ENCODE measurements around the gene ALAS1.

The ALAS1 gene

DNA sequence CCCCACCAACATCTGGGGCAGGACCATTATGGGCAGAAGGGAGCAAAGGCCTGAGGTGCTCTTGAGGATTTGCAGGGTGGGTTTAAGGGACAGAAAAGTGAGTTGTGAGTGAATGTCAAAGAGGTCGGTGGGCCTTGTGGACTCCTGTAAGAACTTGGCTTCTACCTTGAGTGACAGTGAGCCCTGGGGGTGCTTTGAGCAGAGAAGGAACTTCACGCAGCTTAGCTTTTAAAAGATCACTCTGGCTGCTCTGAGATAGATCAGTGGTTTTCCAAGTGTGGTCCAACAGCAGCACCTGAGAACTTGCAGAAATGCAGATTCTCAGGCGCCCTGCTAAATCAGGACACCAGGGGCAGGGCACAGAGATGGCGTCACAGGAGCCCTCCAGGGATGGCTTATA is 15.3 kb upstream of the ALAS1 start:
- no peak for DNase-seq (ENCODE audit: extremely low spot score)
- CTCF ChIA-PET = no interaction called here
- POLR2A ChIA-PET = no interaction called here
- TF ChIP-seq CTBP1 (IDR thresholded peaks at IDR 0.05; ENCODE audit: borderline replicate concordance) (no peak), ELF4 (IDR thresholded peaks at IDR 0.05) (no peak), SUZ12 (IDR thresholded peaks at IDR 0.05) (no peak), HDGF (IDR thresholded peaks at IDR 0.05; ENCODE audit: borderline replicate concordance) (no peak), SP1 (IDR thresholded peaks at IDR 0.05) (no peak)
- TF ChIP-seq, protein P1, sequence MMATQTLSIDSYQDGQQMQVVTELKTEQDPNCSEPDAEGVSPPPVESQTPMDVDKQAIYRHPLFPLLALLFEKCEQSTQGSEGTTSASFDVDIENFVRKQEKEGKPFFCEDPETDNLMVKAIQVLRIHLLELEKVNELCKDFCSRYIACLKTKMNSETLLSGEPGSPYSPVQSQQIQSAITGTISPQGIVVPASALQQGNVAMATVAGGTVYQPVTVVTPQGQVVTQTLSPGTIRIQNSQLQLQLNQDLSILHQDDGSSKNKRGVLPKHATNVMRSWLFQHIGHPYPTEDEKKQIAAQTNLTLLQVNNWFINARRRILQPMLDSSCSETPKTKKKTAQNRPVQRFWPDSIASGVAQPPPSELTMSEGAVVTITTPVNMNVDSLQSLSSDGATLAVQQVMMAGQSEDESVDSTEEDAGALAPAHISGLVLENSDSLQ (IDR thresholded peaks at IDR 0.05) = no peak

GRCh38 chr3:52183786-52184445 is 14.0 kb upstream of the ALAS1 start:
- DNase-seq (ENCODE audit: extremely low spot score) = no peak
- POLR2A ChIA-PET = interaction anchor here (0.9 to 1.0 kb wide), 2 partner anchors 13 to 30 kb away, joined by 3 to 4 read pairs; partner anchors contain the start of gene POC1A

GRCh38 chr3:52184690-52185089 is 13.3 kb upstream of the ALAS1 start:
- CTCF ChIA-PET = interaction anchor here (1.2 kb wide), 1 partner anchor 13 kb away, joined by 3 read pairs; no protein-coding TSS in a partner anchor
- no peak for DNase-seq (ENCODE audit: extremely low spot score)
- TF ChIP-seq TARDBP (IDR thresholded peaks at IDR 0.05) (no peak), ARNT (IDR thresholded peaks at IDR 0.05) (no peak), CTBP1 (IDR thresholded peaks at IDR 0.05; ENCODE audit: borderline replicate concordance) (no peak), L3MBTL2 (conservative IDR thresholded peaks at IDR 0.05) (no peak), ZNF384 (IDR thresholded peaks at IDR 0.05) (no peak), FOXK2 (IDR thresholded peaks at IDR 0.05) (no peak), FOXM1 (IDR thresholded peaks at IDR 0.05; ENCODE audit: borderline replicate concordance) (no peak), SP1 (IDR thresholded peaks at IDR 0.05) (no peak), NFRKB (IDR thresholded peaks at IDR 0.05) (no peak), LEF1 (IDR thresholded peaks at IDR 0.05; ENCODE audit: borderline replicate concordance) (no peak), HDGF (IDR thresholded peaks at IDR 0.05; ENCODE audit: borderline replicate concordance) (no peak), ELF4 (IDR thresholded peaks at IDR 0.05) (no peak), SUZ12 (IDR thresholded peaks at IDR 0.05) (no peak), BHLHE40 (IDR thresholded peaks at IDR 0.05; ENCODE audit: borderline replicate concordance) (no peak), FOXA1 (IDR thresholded peaks at IDR 0.05) (no peak)
- TF ChIP-seq, protein P1 (IDR thresholded peaks at IDR 0.05) = no peak
- POLR2A ChIA-PET = interaction anchor here (1.0 kb wide), 2 partner anchors 13 kb away, joined by 3 to 4 read pairs; no protein-coding TSS in a partner anchor

More at GRCh38 chr3:52183786-52184445, 14.0 kb upstream of the ALAS1 start:
- TF ChIP-seq FOXA1 (IDR thresholded peaks at IDR 0.05) = no peak
- TF ChIP-seq ARNT (IDR thresholded peaks at IDR 0.05) = no peak
- TF ChIP-seq LEF1 (IDR thresholded peaks at IDR 0.05; ENCODE audit: borderline replicate concordance) = no peak
- TF ChIP-seq TARDBP (IDR thresholded peaks at IDR 0.05) = no peak
- no peak for TF ChIP-seq HDGF (IDR thresholded peaks at IDR 0.05; ENCODE audit: borderline replicate concordance)
- TF ChIP-seq L3MBTL2 (conservative IDR thresholded peaks at IDR 0.05) = no peak
- TF ChIP-seq ZNF384 (IDR thresholded peaks at IDR 0.05) = no peak
- no peak for TF ChIP-seq CTBP1 (IDR thresholded peaks at IDR 0.05; ENCODE audit: borderline replicate concordance)
- TF ChIP-seq ELF4 (IDR thresholded peaks at IDR 0.05) = no peak
- no peak for TF ChIP-seq FOXK2 (IDR thresholded peaks at IDR 0.05)
- no peak for TF ChIP-seq FOXM1 (IDR thresholded peaks at IDR 0.05; ENCODE audit: borderline replicate concordance)
- TF ChIP-seq SUZ12 (IDR thresholded peaks at IDR 0.05) = no peak
- TF ChIP-seq NFRKB (IDR thresholded peaks at IDR 0.05) = no peak
- TF ChIP-seq, protein P1 (IDR thresholded peaks at IDR 0.05) = no peak
- no peak for TF ChIP-seq BHLHE40 (IDR thresholded peaks at IDR 0.05; ENCODE audit: borderline replicate concordance)
- TF ChIP-seq SP1 (IDR thresholded peaks at IDR 0.05) = no peak
- CTCF ChIA-PET = no interaction called here

DNA sequence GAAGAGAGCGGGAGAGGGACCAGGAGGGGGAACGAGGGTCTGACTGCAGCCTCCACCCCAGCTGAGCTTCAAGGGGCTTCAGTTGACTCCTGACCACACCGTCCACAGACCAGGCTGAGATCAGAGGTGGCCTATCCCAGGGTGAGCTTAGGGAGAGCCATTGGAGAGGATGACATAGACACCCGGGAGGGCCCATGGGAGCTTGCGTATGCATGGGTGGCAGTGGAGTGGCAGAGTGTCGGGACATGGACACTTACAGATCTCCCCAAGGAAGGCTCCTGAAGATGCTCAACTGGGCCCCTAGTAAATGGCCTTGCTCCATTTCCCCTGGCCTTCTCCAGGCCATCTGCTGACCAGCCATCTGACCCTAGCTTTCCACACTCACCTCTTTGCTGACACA is 12.6 kb upstream of the ALAS1 start:
- POLR2A ChIA-PET = interaction anchor here (0.6 to 1.0 kb wide), 2 partner anchors 12 to 26 kb away, joined by 3 read pairs; no protein-coding TSS in a partner anchor
- TF ChIP-seq ZNF384 (IDR thresholded peaks at IDR 0.05) (no peak), HDGF (IDR thresholded peaks at IDR 0.05; ENCODE audit: borderline replicate concordance) (no peak), BHLHE40 (IDR thresholded peaks at IDR 0.05; ENCODE audit: borderline replicate concordance) (no peak), CTBP1 (IDR thresholded peaks at IDR 0.05; ENCODE audit: borderline replicate concordance) (no peak), SP1 (IDR thresholded peaks at IDR 0.05) (no peak), FOXM1 (IDR thresholded peaks at IDR 0.05; ENCODE audit: borderline replicate concordance) (no peak), FOXK2 (IDR thresholded peaks at IDR 0.05) (no peak), SUZ12 (IDR thresholded peaks at IDR 0.05) (no peak), FOXA1 (IDR thresholded peaks at IDR 0.05) (no peak), ARNT (IDR thresholded peaks at IDR 0.05) (no peak), LEF1 (IDR thresholded peaks at IDR 0.05; ENCODE audit: borderline replicate concordance) (no peak), L3MBTL2 (conservative IDR thresholded peaks at IDR 0.05) (no peak), TARDBP (IDR thresholded peaks at IDR 0.05) (no peak), ELF4 (IDR thresholded peaks at IDR 0.05) (no peak)
- TF ChIP-seq, protein P1 (IDR thresholded peaks at IDR 0.05) = no peak
- CTCF ChIA-PET = interaction anchor here (1.2 kb wide), 1 partner anchor 12 kb away, joined by 3 read pairs; no protein-coding TSS in a partner anchor
- DNase-seq (ENCODE audit: extremely low spot score) = no peak

DNA sequence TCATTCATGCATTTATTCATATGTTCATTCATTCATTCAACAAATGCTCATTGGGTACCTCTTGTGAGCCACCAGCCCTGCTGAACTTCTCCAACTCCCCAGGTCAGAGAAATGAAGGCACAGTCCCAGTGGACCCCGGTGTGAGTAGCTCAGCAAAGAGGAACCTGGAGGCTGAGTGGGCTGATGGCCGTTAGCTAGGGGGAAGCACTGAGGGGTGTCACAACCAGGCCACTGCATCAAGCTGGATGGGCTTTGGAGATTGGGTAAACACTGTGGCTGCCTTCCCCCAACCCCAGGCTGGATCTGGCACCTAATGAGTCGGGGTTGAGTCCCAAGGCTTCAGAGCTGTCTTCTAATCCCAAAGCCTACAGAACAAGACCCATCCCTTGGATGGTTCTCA is 12.1 kb upstream of the ALAS1 start:
- TF ChIP-seq SUZ12 (IDR thresholded peaks at IDR 0.05) (no peak), L3MBTL2 (conservative IDR thresholded peaks at IDR 0.05) (no peak), FOXM1 (IDR thresholded peaks at IDR 0.05; ENCODE audit: borderline replicate concordance) (no peak), LEF1 (IDR thresholded peaks at IDR 0.05; ENCODE audit: borderline replicate concordance) (no peak), CTBP1 (IDR thresholded peaks at IDR 0.05; ENCODE audit: borderline replicate concordance) (no peak), HDGF (IDR thresholded peaks at IDR 0.05; ENCODE audit: borderline replicate concordance) (no peak), FOXA1 (IDR thresholded peaks at IDR 0.05) (no peak), ZNF384 (IDR thresholded peaks at IDR 0.05) (no peak), FOXK2 (IDR thresholded peaks at IDR 0.05) (no peak), SP1 (IDR thresholded peaks at IDR 0.05) (no peak), BHLHE40 (IDR thresholded peaks at IDR 0.05; ENCODE audit: borderline replicate concordance) (no peak), NFRKB (IDR thresholded peaks at IDR 0.05) (no peak)
- TF ChIP-seq, protein P1 (IDR thresholded peaks at IDR 0.05) = no peak

More for the DNA sequence above, 12.1 kb upstream of the ALAS1 start:
- ChIA-PET POLR2A (interaction anchor here (1.0 kb wide), 1 partner anchor 12 kb away, joined by 3 read pairs; no protein-coding TSS in a partner anchor), CTCF (interaction anchor here (1.2 kb wide), 1 partner anchor 12 kb away, joined by 3 read pairs; no protein-coding TSS in a partner anchor)
- no peak for DNase-seq (ENCODE audit: extremely low spot score)
